Esophagus squamous epithelium (tissue), 5 donors: ENCODE measurements around the gene PITX2. TPM values are rescaled to one million over a fixed set of nuclear protein-coding genes. Genes with fewer than 3 reads are reported as not detected.

ENCODE experiments used
- DNase-seq: peaks from one replicate; lab custom pipeline; 2025; lab: John Stamatoyannopoulos, UW
- H3K27ac ChIP-seq, 4 donors: fragments of 200-600 bp; sonication (generic); one replicate each; pipeline ENCODE4 v1.5.1; 2016 to 2019; ENCODE audit warnings: mild to moderate bottlenecking in 1 of 4
- H3K27me3 ChIP-seq, 4 donors: fragments of 200-600 bp; sonication (generic); 1 replicate in 3 of 4; 2 replicates in 1 of 4; pipeline versions ENCODE4 v1.5.1 to v1.6.0; 2017 to 2021; ENCODE audit warnings: antibody characterized with exemption in 1 of 4
- H3K36me3 ChIP-seq, 3 donors: fragments of 200-600 bp; sonication (generic); one replicate each; pipeline ENCODE4 v1.5.1; 2016 to 2019
- H3K4me1 ChIP-seq, 3 donors: fragments of 200-600 bp; sonication (generic); one replicate each; pipeline ENCODE4 v1.5.1; 2017 to 2019
- H3K4me3 ChIP-seq, 4 donors: fragments of 200-600 bp; sonication (generic); 1 replicate in 3 of 4; 2 replicates in 1 of 4; pipeline ENCODE4 v1.5.1; 2016 to 2019; ENCODE audit warnings: mild to moderate bottlenecking in 2 of 4, moderate library complexity in 1 of 4
- H3K9me3 ChIP-seq, 3 donors: fragments of 200-600 bp; sonication (generic); one replicate each; pipeline ENCODE4 v1.5.1; 2016 to 2019
- POLR2A ChIP-seq, 4 donors: fragments of 450-650 bp; IDR thresholded peaks; one replicate each; pipeline ENCODE4 v1.6.1; 2017; ENCODE audit warnings: antibody characterized with exemption in 4 of 4, mild to moderate bottlenecking in 4 of 4, moderate library complexity in 3 of 4
- WGBS, 2 donors: methylation state at CpG; one replicate each; pipeline ENCODE4 v1.1.5; 2018; 5-methylcytosine and 5-hydroxymethylcytosine counted together
- intact Hi-C: fragments of 100-400 bp; cut with DNase I; formaldehyde crosslinking; loops from one replicate; pipeline ENCODE4 v1.15.0; 2022
- total RNA-seq, 4 donors: library from RNA; depleted of rRNA; stranded (reverse); fragments of >200 nt; gene quantifications; one replicate each; pipeline ENCODE4 v1.1.0, GENCODE V29; 2016
- TF ChIP-seq, protein P1 (sequence below), 6 experiments: fragments of 450-650 bp in 4 of 6; fragments of 200-600 bp in 2 of 6; sonication (generic) in 2 of 6; IDR thresholded peaks; one replicate each; pipeline ENCODE4 v1.5.1; 2016 to 2019; ENCODE audit warnings: antibody characterized with exemption in 6 of 6, mild to moderate bottlenecking in 4 of 6, moderate library complexity in 4 of 6
- donor health status: DM: yes; HTN: yes; CAD: no.

The PITX2 gene
- total RNA-seq, 4 donors from 2014 or later, result 0.66 to 4.8 (median 1.5) TPM; not detected in 1

- H3K4me1 ChIP-seq, result peaks cover 9 to 44% (median 12%) of the 10 kb centered on the region in 3 donors
- no peaks in the 10 kb centered on the region for H3K9me3 ChIP-seq
- DNase-seq, result no peak
- no peak overlapping the region for H3K4me3 ChIP-seq
- TF ChIP-seq, protein P1, sequence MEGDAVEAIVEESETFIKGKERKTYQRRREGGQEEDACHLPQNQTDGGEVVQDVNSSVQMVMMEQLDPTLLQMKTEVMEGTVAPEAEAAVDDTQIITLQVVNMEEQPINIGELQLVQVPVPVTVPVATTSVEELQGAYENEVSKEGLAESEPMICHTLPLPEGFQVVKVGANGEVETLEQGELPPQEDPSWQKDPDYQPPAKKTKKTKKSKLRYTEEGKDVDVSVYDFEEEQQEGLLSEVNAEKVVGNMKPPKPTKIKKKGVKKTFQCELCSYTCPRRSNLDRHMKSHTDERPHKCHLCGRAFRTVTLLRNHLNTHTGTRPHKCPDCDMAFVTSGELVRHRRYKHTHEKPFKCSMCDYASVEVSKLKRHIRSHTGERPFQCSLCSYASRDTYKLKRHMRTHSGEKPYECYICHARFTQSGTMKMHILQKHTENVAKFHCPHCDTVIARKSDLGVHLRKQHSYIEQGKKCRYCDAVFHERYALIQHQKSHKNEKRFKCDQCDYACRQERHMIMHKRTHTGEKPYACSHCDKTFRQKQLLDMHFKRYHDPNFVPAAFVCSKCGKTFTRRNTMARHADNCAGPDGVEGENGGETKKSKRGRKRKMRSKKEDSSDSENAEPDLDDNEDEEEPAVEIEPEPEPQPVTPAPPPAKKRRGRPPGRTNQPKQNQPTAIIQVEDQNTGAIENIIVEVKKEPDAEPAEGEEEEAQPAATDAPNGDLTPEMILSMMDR (IDR thresholded peaks at IDR 0.05), result no peak
- no peak for TF ChIP-seq POLR2A (IDR thresholded peaks at IDR 0.05)
- 36 to 43% methylated on average over 27 to 30 of the region's 34 CpGs for WGBS, 2 donors
- intact Hi-C loops, result loop anchor here (10.0 kb wide), 1 partner anchor 644 kb away; no protein-coding TSS in a partner anchor
- peaks cover 27 to 100% (median 42%) of the 10 kb centered on the region in 4 donors for H3K27me3 ChIP-seq
- H3K36me3 ChIP-seq, result no peaks in the 10 kb centered on the region
- no peak overlapping the region for H3K27ac ChIP-seq
Observed at GRCh38 chr4:110630688-110631402, 8.0 kb upstream of the PITX2 start.

DNA sequence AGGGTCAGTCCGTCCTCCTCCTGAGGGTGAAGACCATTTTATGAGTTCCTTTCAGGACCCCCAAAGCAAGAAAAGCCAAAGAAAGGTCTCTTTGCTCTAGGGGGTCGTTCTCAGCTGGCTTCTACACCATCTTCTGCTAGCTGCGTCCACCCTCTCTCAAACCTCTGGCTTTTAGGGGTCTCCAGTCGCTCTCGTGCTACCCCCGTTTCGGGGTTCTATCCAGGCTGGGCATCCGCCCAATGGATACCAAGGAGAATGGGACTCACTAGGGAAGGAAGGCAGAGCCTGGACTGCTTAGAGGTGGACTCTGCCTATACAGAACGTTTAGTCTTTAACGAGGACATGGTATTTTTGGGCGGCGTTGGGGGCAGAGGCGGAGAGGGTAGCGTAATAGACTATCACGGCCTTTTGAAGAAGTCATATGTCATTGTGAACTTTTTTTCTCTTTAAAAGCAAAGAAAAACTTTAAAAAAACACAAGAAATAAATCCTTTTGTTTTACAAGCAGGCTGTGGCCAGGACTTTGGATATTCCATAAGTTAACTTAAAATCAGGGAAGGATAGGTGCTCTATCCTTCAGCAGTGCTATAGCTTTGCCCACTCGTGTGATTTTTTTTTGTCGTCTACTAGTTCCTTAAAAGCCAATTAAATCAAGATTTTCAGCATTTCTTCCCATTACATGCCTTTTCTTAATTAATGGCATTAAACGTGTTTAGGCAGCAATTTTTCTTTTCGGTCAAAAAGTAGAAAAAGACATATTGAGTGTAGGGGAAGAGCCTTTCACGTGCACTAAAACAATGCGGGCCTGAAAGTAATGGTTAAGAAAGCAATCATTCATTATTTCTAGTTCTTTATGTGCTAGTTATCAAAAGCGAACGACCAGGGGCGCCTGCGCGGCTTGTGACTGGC, 7.2 kb upstream of the PITX2 start:
- H3K4me3 ChIP-seq, result no peak overlapping the region
- no peaks in the 10 kb centered on the region for H3K9me3 ChIP-seq
- no peak overlapping the region for H3K27ac ChIP-seq
- H3K4me1 ChIP-seq, result peaks cover 9 to 44% (median 12%) of the 10 kb centered on the region in 3 donors
- H3K27me3 ChIP-seq, result peaks cover 27 to 100% (median 45%) of the 10 kb centered on the region in 4 donors
- TF ChIP-seq, protein P1 (IDR thresholded peaks at IDR 0.05), result no peak
- no peak for TF ChIP-seq POLR2A (IDR thresholded peaks at IDR 0.05)
- DNase-seq, result no peak
- H3K36me3 ChIP-seq, result no peaks in the 10 kb centered on the region
- WGBS, 2 donors, result 35 to 40% methylated on average over 20 to 24 of the region's 26 CpGs
- intact Hi-C loops, result loop anchor here (10.0 kb wide), 1 partner anchor 645 kb away; no protein-coding TSS in a partner anchor

DNA sequence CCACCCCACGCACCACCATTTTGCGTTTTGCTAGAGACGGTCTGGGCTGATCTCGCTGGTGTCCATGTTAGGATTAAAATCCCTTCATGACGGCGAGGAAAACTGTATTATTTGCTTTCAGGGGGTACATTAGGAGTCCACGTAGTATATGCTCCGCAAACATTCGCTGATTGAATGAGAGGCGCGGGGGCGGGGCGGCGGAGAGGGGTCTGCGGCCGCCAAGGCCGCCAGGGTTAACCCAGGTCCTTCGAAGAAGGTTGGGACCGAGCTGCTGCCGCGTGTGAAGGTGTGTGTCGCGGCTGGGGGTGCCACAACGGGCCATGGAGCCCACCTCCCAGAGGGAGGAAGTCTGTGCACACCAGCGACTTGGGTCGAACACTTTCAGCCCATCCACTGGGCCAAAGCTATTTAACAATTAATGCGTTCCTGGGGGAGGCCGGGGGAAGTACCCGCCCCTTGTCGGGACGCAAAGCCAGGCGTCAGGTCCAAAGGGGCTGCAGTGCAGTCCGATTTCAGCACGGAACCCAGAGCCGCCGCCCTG, 6.4 kb upstream of the PITX2 start:
- Histone ChIP-seq H3K4me1 (peaks cover 9 to 44% (median 12%) of the 10 kb centered on the region in 3 donors), H3K9me3 (no peaks in the 10 kb centered on the region), H3K27me3 (peaks cover 27 to 100% (median 41%) of the 10 kb centered on the region in 4 donors), H3K36me3 (no peaks in the 10 kb centered on the region), H3K4me3 (no peak overlapping the region), H3K27ac (no peak overlapping the region)
- intact Hi-C loops, result no loop called here
- TF ChIP-seq POLR2A (IDR thresholded peaks at IDR 0.05), result no peak
- WGBS, 2 donors, result 18 to 24% methylated on average over 6 of the region's 36 CpGs
- DNase-seq, result no peak

DNA sequence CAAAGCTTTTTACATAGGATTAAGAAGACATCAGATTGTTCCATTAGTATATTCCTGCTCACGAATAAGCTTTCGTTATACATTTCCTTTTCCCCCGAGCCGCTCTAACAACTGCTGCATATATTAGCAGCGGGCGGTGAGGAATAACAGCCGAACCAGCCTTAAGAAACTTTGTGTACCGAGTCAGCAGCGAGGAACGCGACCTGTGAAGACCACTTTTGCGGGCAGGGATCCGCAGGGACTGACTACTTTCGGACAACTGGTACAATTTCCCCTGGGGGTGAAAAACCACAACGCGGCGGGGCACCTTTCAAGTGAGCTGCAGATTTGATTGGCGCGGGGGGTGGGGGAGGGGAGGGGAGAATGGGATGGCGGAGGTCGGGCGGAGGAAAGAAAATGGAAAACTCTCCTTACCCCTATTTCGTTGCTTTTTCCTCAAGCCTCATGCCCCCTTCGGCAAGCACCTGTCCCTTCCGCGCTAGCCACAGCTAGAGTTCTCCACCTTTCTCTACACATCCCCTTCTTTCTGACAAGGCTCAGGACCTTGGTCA, 5.9 kb upstream of the PITX2 start:
- DNase-seq, result no peak
- intact Hi-C loops, result no loop called here
- H3K4me3 ChIP-seq, result no peak overlapping the region
- H3K27me3 ChIP-seq, result peaks cover 22 to 100% (median 38%) of the 10 kb centered on the region in 4 donors
- WGBS, 2 donors, result 35 to 56% methylated on average over 25 of the region's 26 CpGs
- peaks cover 9 to 41% (median 12%) of the 10 kb centered on the region in 3 donors for H3K4me1 ChIP-seq
- no peak overlapping the region for H3K27ac ChIP-seq
- H3K9me3 ChIP-seq, result no peaks in the 10 kb centered on the region
- H3K36me3 ChIP-seq, result no peaks in the 10 kb centered on the region
- no peak for TF ChIP-seq POLR2A (IDR thresholded peaks at IDR 0.05)
- TF ChIP-seq, protein P1 (IDR thresholded peaks at IDR 0.05), result no peak

DNA sequence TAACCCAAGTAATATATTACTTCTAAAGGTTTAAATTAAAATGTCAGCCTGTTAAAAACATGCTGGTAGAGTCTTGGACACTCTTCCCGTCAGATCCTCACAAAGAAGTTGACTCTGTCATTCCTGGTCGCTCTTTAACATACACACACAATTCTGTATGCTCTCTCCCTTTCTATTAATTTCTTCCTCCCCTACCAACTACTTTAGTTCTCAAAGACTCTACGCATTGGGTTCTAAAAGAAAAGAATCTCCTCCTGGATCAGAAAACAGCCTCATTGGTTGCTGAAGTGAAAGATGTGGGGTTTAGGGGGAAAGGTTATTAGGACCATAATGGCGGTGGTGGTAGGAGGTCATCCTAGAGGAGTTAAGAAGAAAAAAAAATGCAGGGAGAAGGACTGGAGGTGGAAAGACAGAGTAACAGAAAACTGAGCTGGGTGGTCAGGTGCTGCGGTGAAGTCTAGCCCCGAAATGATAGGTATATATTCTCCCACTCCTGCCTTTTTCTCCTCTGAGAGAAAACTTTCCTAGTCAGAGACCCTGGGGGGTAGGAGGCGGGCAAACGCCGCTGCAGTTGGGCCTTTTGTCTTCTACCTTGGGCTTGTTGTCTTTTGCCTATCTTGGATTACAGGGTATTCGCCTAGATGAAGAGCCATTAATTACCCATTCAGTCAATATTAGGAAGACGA, 5.2 kb upstream of the PITX2 start:
- Histone ChIP-seq H3K4me1 (peaks cover 11 to 45% (median 12%) of the 10 kb centered on the region in 3 donors), H3K36me3 (no peaks in the 10 kb centered on the region), H3K4me3 (no peak overlapping the region), H3K9me3 (peaks cover 0 to 1% (median 0%) of the 10 kb centered on the region in 3 donors), H3K27me3 (peaks cover 21 to 100% (median 37%) of the 10 kb centered on the region in 4 donors), H3K27ac (no peak overlapping the region)
- 27 to 42% methylated on average over 11 of the region's 11 CpGs for WGBS, 2 donors
- DNase-seq, result no peak
- TF ChIP-seq POLR2A (IDR thresholded peaks at IDR 0.05), result no peak
- TF ChIP-seq, protein P1 (IDR thresholded peaks at IDR 0.05), result no peak
- intact Hi-C loops, result no loop called here
